Vagina (tissue), 2 donors: ENCODE results near the gene LRRTM3. TPM values are rescaled to one million over a fixed set of nuclear protein-coding genes. Genes with fewer than 3 reads are reported as not detected.

Experiments
- DNase-seq, 2 donors: peaks; one replicate each; pipeline ENCODE4 v3.0.0-alpha.2; 2017; ENCODE audit errors: extremely low spot score in 2 of 2
- H3K27ac ChIP-seq: fragments of 200-600 bp; sonication (generic); one replicate; pipeline ENCODE4 v1.5.1; 2019
- H3K27me3 ChIP-seq: fragments of 200-600 bp; sonication (generic); one replicate; pipeline ENCODE4 v1.5.1; 2019
- H3K36me3 ChIP-seq, 2 donors: fragments of 200-600 bp; sonication (generic); one replicate each; pipeline ENCODE4 v1.5.1; 2017 to 2019
- H3K4me1 ChIP-seq: fragments of 200-600 bp; sonication (generic); one replicate; pipeline ENCODE4 v1.5.1; 2019
- H3K4me3 ChIP-seq, 2 donors: fragments of 200-600 bp; sonication (generic); 1 replicate in 1 of 2; 2 replicates in 1 of 2; pipeline ENCODE4 v1.5.1; 2016 to 2019
- H3K9me3 ChIP-seq: fragments of 200-600 bp; sonication (generic); one replicate; pipeline ENCODE4 v1.5.1; 2019
- CTCF ChIP-seq, 3 experiments: fragments of 450-650 bp in 2 of 3; fragments of 200-600 bp in 1 of 3; sonication (generic) in 1 of 3; IDR thresholded peaks; one replicate each; pipeline ENCODE4 v1.5.1; 2017 to 2019; ENCODE audit warnings: antibody characterized with exemption in 3 of 3, mild to moderate bottlenecking in 2 of 3, moderate library complexity in 2 of 3
- POLR2A ChIP-seq, 2 donors: fragments of 450-650 bp; IDR thresholded peaks; one replicate each; pipeline ENCODE4 v1.6.1; 2017; ENCODE audit warnings: antibody characterized with exemption in 2 of 2, mild to moderate bottlenecking in 2 of 2, moderate library complexity in 2 of 2
- POLR2AphosphoS5 ChIP-seq, 2 donors: sonication (generic); formaldehyde crosslinking; IDR thresholded peaks; one replicate each; pipeline ENCODE4 v1.9.0; 2017; ENCODE audit warnings: antibody characterized with exemption in 2 of 2, mild to moderate bottlenecking in 2 of 2, low read depth in 1 of 2; ENCODE audit not compliant: insufficient read depth in 1 of 2
- intact Hi-C: fragments of 100-400 bp; cut with DNase I; formaldehyde crosslinking; loops from one replicate; pipeline ENCODE4 v1.15.1; 2023
- total RNA-seq: library from RNA; depleted of rRNA; stranded (reverse); fragments of >200 nt; gene quantifications from one replicate; pipeline ENCODE4 v1.2.3, GENCODE V29; 2016

Gene LRRTM3
- total RNA-seq, 1 donor from 2014 or later, result 0.25 TPM

DNA sequence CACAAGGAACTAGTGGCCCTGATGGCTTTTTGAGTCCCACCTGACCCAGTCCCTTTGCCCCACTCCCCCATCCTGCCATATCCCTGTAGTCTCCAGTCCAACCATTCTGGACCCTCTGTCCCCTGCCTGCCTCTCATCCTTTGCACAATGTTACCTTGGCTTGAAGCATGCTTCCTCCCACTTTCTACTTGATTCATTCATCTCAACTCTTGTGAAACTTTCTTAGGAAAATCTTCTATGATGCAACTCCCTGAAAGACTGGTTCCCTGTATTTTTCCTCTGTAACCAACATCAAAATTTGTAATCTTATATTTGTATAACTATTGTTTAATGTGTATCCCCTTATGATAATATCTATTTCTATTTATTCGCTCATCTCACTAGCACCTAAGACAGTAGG lies 151.5 kb downstream of the LRRTM3 start:
- Histone ChIP-seq H3K4me1 (no peaks in the 10 kb centered on the region), H3K27ac (no peak overlapping the region), H3K4me3 (no peak overlapping the region), H3K27me3 (no peaks in the 10 kb centered on the region), H3K36me3 (no peaks in the 10 kb centered on the region), H3K9me3 (no peaks in the 10 kb centered on the region)
- TF ChIP-seq POLR2AphosphoS5 (IDR thresholded peaks at IDR 0.05; ENCODE audit: insufficient read depth in 1 of 2, low read depth in 1 of 2) (no peak), CTCF (IDR thresholded peaks at IDR 0.05) (no peak), POLR2A (IDR thresholded peaks at IDR 0.05) (no peak)
- no peak for DNase-seq
- intact Hi-C loops, result no loop called here

- Histone ChIP-seq H3K27ac (no peak overlapping the region), H3K27me3 (no peaks in the 10 kb centered on the region), H3K36me3 (no peaks in the 10 kb centered on the region), H3K4me1 (no peaks in the 10 kb centered on the region), H3K9me3 (no peaks in the 10 kb centered on the region), H3K4me3 (no peak overlapping the region)
- DNase-seq, result no peak
- TF ChIP-seq POLR2A (IDR thresholded peaks at IDR 0.05) (no peak), CTCF (IDR thresholded peaks at IDR 0.05) (no peak), POLR2AphosphoS5 (IDR thresholded peaks at IDR 0.05; ENCODE audit: insufficient read depth in 1 of 2, low read depth in 1 of 2) (no peak)
- intact Hi-C loops, result no loop called here
Observed at GRCh38 chr10:67079126-67079525, 153.3 kb downstream of the LRRTM3 start.

- no peaks in the 10 kb centered on the region for H3K27me3 ChIP-seq
- no peaks in the 10 kb centered on the region for H3K4me1 ChIP-seq
- H3K9me3 ChIP-seq, result no peaks in the 10 kb centered on the region
- H3K4me3 ChIP-seq, result no peak overlapping the region
- intact Hi-C loops, result no loop called here
- no peaks in the 10 kb centered on the region for H3K36me3 ChIP-seq
- no peak for DNase-seq
- no peak for TF ChIP-seq POLR2AphosphoS5 (IDR thresholded peaks at IDR 0.05; ENCODE audit: insufficient read depth in 1 of 2, low read depth in 1 of 2)
- no peak for TF ChIP-seq CTCF (IDR thresholded peaks at IDR 0.05)
- TF ChIP-seq POLR2A (IDR thresholded peaks at IDR 0.05), result no peak
- no peak overlapping the region for H3K27ac ChIP-seq
Observed at GRCh38 chr10:67086327-67087134, 160.7 kb downstream of the LRRTM3 start.

DNA sequence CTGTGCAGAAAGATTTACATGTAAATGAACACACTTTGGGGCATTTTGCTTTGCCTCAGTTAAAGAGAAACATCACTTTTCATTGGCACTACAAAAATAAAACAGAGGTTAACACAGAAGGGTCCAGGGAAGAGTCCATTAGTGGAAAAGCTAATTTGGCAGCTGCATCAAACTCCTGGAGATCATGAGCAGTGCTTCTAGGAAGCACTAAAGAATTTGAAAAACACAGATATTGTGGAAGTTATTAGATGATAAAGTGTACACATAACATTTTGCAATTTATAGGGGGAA lies 161.2 kb downstream of the LRRTM3 start:
- Histone ChIP-seq H3K4me1 (no peaks in the 10 kb centered on the region), H3K27ac (no peak overlapping the region), H3K4me3 (no peak overlapping the region), H3K36me3 (no peaks in the 10 kb centered on the region), H3K27me3 (no peaks in the 10 kb centered on the region), H3K9me3 (no peaks in the 10 kb centered on the region)
- intact Hi-C loops, result no loop called here
- DNase-seq, result no peak
- TF ChIP-seq POLR2A (IDR thresholded peaks at IDR 0.05) (no peak), POLR2AphosphoS5 (IDR thresholded peaks at IDR 0.05; ENCODE audit: insufficient read depth in 1 of 2, low read depth in 1 of 2) (no peak), CTCF (IDR thresholded peaks at IDR 0.05) (no peak)

GRCh38 chr10:67088036-67088435 lies 162.2 kb downstream of the LRRTM3 start:
- intact Hi-C loops, result no loop called here
- TF ChIP-seq POLR2A (IDR thresholded peaks at IDR 0.05), result no peak
- Histone ChIP-seq H3K27me3 (no peaks in the 10 kb centered on the region), H3K9me3 (no peaks in the 10 kb centered on the region), H3K4me3 (no peak overlapping the region), H3K36me3 (no peaks in the 10 kb centered on the region), H3K4me1 (no peaks in the 10 kb centered on the region), H3K27ac (no peak overlapping the region)
- no peak for DNase-seq
